Measurements from ENCODE around the gene CXCL1. TPM values are rescaled to one million over a fixed set of nuclear protein-coding genes. Genes with fewer than 3 reads are reported as not detected.

CXCL1 gene
- 5.7 and 5.8 TPM in 2 replicates for total RNA-seq (2014; rRNA removed; shearing (Covaris generic))

- DNase-seq (ENCODE audit: low read depth): no peak
Measured at GRCh38 chr4:73869130-73870055, at the start of gene CXCL1. Gene CXCL1 (plus strand): TSS chr4:73869393. CDS start chr4:73869471, 78 bp downstream.

DNA sequence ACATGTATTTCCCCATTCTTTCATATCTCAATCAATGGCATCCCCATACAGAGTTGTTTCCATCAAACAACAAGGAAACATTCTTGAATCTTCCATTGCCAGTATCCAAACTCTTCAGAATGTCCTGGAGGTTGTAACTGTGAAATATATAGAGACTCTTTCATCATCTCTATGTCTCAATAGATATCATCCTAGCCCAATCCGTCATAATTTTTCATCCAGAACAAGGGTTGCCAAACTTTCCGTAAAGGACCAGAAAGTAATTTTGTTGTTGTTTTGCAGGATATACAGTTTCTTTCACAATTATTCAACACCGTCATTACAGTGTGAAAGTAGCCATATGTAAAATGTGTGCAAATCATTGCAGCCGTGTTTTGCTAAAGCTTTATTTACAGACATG lies 47.9 kb upstream of the CXCL1 start:
- DNase-seq (ENCODE audit: low read depth): no peak

GRCh38 chr4:73822389-73822788 lies 46.8 kb upstream of the CXCL1 start:
- no peak for DNase-seq (ENCODE audit: low read depth)

- DNase-seq (ENCODE audit: low read depth): no peak
Measured at GRCh38 chr4:73822812-73823504, 46.2 kb upstream of the CXCL1 start.

DNA sequence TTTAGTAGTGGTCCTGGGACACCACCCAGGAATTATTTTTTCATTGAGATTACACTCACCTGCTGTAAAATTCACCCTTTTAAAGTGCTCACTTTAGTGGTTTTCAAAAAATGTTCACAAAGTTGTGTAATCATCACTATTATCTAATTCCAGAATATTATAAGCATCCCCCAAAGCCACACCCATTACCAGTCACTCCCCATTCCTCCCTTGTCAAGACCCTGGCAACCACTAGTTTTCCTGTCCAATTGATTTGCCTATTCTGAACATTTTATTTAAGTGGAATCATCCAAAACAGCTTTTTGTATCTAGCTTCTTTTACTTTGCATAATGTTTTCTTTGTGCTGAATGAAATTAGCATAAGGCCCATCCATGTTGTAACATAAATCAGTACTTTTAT lies 45.4 kb upstream of the CXCL1 start:
- DNase-seq (ENCODE audit: low read depth): no peak

- peak; percentile 33 for DNase-seq (ENCODE audit: low read depth)
Measured at GRCh38 chr4:73828956-73829355, 40.2 kb upstream of the CXCL1 start.

DNA sequence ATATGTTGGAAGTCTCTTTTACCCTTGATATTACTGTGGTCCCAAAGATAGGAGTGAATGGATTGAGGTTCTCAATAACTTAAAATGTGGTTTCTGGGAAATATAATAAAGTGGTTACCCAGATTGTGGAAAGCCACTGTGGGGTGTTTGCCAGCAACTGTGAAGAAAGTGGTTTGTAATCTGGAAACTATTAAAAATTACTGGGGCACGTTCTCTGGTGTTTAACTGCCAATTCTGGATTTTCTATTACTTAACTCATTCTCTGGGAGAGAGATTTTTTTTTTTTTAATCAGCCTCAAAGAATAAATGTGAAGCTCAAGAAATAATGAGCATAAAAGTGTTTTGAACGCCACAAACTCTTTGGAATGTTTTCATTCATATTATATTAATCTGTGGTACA lies 37.6 kb upstream of the CXCL1 start:
- DNase-seq (ENCODE audit: low read depth): no peak

- peak; percentile 80 for DNase-seq (ENCODE audit: low read depth)
Measured at GRCh38 chr4:73832651-73833237, 36.4 kb upstream of the CXCL1 start.

GRCh38 chr4:73836373-73837279 lies 32.6 kb upstream of the CXCL1 start, which contains the start of gene CXCL6:
Gene CXCL6 (plus strand): TSS chr4:73836678. CDS start chr4:73836751, 73 bp downstream.
- peak; percentile 26 for DNase-seq (ENCODE audit: low read depth)

DNA sequence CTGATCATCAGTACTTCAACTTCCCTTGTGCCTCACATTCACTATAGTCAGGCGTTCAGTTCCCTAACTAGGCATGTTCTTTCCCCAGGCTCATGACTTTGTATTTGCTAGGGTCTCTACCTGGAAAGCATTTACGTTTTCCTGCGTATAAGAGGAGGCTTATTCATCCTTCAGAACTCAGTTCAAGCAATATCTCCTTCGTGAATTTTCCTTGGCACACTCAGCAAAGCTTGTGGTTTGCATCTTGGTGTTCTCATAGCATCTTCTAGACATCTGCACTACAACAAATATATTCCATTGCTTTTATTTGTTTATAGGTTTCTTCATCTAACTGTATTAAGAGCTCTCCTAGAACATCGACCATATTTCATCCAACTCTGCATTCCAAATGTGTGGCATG lies 30.1 kb upstream of the CXCL1 start:
- DNase-seq (ENCODE audit: low read depth): no peak

GRCh38 chr4:73839715-73840114 lies 29.5 kb upstream of the CXCL1 start:
- DNase-seq (ENCODE audit: low read depth): no peak

DNA sequence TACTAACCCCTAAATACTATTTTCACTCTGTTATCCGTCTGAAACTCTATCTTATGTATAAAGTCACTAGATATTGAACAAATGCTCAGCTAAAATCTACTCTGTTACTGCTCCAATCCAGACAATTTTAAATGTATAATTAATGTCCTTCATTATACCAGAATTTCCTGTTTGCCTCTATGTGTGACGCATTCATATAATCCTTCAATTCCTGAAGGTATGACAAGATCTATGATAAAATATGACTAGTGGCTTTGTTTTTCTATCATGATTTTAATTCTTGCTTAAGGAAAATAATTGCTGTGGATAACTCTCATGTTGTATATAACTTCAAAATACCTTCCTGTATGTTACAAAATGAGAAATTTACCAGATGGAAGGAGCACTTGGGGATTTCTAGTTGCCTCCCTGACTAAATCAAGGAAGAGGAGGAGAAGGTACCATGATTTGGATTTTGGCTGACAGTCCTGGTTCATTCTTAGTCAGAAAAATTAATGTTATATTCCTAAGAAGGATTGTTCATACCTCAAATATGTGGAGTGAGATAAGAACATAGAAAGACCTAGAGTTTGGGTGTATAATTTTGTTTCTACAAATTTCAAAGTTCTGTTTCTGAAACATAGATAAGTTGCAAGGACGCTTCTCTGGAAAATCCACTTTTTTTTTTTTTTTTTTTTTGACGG lies 27.8 kb upstream of the CXCL1 start:
- no peak for DNase-seq (ENCODE audit: low read depth)

DNA sequence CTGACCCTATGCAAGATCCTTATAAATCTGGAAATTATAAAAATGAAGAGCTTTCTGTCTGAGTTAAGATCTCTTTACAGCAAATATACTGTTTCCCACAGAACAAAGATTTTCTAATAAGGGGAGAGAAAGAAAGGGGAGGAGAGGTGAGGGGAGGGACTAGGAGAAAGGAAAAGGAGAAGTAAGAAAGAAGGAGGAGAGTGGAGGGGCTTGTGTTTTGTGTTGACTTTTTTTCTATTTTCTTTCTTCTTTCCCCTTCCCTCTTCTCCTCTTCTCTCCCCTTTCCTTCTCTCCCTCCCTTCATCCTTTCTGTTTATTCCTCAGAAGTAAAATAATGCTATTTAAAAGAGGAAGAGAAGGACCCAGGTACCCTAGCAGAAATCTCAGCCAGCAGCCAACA lies 26.5 kb upstream of the CXCL1 start:
- DNase-seq (ENCODE audit: low read depth): no peak

- peak; percentile 41 for DNase-seq (ENCODE audit: low read depth)
Measured at GRCh38 chr4:73843369-73843768, 25.8 kb upstream of the CXCL1 start.

- DNase-seq (ENCODE audit: low read depth): peak; percentile 68
Measured at GRCh38 chr4:73844345-73844744, 24.8 kb upstream of the CXCL1 start.

GRCh38 chr4:73844806-73845205 lies 24.4 kb upstream of the CXCL1 start:
- DNase-seq (ENCODE audit: low read depth): no peak

DNA sequence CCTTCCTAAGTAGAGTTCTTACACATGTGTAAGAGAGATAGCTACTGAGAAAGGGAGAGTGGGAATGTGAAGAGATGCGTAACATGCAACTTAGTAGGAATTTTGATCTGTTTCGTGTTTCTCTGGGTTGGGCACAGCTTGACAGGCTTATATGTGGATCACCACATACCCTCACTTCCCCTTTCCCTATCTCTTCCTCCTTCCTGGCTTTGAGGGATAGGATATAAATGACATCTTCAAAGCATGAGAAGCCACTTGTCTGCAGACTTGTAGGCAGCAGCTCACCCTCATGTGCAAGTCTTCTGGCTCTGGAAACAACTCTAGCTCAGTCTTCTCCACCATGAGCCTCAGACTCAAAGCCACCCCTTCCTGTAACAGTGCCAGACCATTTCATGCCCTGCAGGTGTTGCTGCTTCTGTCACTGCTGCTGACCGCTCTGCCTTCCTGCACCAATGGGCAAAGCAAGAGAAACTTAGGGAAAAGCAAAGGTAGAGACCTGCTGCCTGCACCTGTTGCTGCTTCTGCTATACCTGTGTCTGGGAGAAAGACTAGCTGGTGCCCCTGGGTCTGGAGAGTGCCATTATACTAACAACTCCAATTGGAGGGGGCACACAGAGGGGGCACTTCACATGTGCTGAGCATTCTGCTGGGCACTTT lies 21.5 kb upstream of the CXCL1 start:
- no peak for DNase-seq (ENCODE audit: low read depth)

DNA sequence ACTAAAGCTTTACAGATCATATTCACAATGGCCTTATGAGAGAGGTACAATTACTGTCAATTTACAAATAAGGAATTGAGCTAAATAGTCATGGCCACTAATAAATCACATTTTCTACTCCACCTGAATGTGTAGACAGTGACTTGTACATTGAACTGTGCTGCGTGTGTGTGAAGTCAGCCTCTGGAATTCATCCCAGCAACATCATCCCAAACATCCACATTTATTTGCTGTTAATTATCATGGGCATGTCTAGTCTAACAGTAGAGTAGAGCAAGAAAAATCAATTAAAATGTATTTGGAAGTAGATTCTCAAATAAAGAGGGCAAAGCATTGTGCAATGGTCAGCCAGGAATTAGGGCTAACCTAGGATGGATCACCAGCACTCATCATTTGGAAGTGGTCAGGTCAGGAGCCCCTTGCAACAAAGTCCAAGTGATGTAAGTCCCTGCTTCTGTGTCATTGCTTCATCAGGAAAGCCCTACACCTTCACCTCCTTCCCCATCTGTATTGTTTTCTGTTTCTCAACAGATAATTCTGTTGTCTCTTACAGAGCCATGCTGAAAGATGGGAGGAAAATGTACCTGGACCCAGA lies 20.9 kb upstream of the CXCL1 start:
- no peak for DNase-seq (ENCODE audit: low read depth)

- no peak for DNase-seq (ENCODE audit: low read depth)
Measured at GRCh38 chr4:73850261-73850970, 18.8 kb upstream of the CXCL1 start.

Data from M059J (cell line).